Spinal cord (tissue), 10 donors: ENCODE measurements around the gene RMND5B. TPM values are rescaled to one million over a fixed set of nuclear protein-coding genes. Genes with fewer than 3 reads are reported as not detected.

Experiments
- DNase-seq, 6 donors: peaks; one replicate each; pipeline versions ENCODE4 v3.0.0 to v3.0.0-alpha.2; 2013 to 2015; ENCODE audit warnings: low spot score in 6 of 6, low read depth in 4 of 6
- H3K27ac ChIP-seq: one replicate; pipeline ENCODE4 v1.5.1; 2013; ENCODE audit warnings: low read depth, low read length, control low read depth
- H3K27me3 ChIP-seq: one replicate; pipeline ENCODE4 v1.6.1; 2013; ENCODE audit warnings: low read length; ENCODE audit not compliant: control insufficient read depth, insufficient read depth
- H3K36me3 ChIP-seq: one replicate; pipeline ENCODE4 v1.6.1; 2013; ENCODE audit warnings: low read length; ENCODE audit not compliant: control insufficient read depth, insufficient read depth
- H3K4me1 ChIP-seq: one replicate; pipeline ENCODE4 v1.6.1; 2013; ENCODE audit warnings: low read length; ENCODE audit not compliant: control insufficient read depth, insufficient read depth
- H3K4me3 ChIP-seq: one replicate; pipeline ENCODE4 v1.5.1; 2013; ENCODE audit warnings: low read depth, low read length, control low read depth
- H3K9me3 ChIP-seq: one replicate; pipeline ENCODE4 v1.6.1; 2013; ENCODE audit warnings: low read length; ENCODE audit not compliant: control insufficient read depth, insufficient read depth
- WGBS: methylation state at CpG from one replicate; pipeline ENCODE4 v1.1.5; 2013; ENCODE audit warnings: missing lambda C conversion rate; ENCODE audit not compliant: insufficient coverage; 5-methylcytosine and 5-hydroxymethylcytosine counted together
- polyA plus RNA-seq, 2 donors: library from polyadenylated mRNA; unstranded; fragments of 120-200 nt; gene quantifications; one replicate each; pipeline ENCODE4 v1.2.1, GENCODE V29; 2013; ENCODE audit not compliant: insufficient read length in 2 of 2
- total RNA-seq, 2 donors: library from RNA; depleted of rRNA in 1 of 2; stranded (reverse); fragments of 120-200 nt in 1 of 2; fragments of >200 nt in 1 of 2; gene quantifications; one replicate each; pipeline versions ENCODE4 v1.2.3 to v1.2.4, GENCODE V29; 2013 to 2014
- donor health status: healthy.

RMND5B gene
- total and polyA plus RNA-seq, 4 donors = 17.7 to 43.8 (median 33.2) TPM

GRCh38 chr5:178098685-178099084, 32.1 kb upstream of the RMND5B start:
- no peak for DNase-seq
- H3K36me3 ChIP-seq = no peaks in the 10 kb centered on the region
- 93% methylated on average over 2 of the region's 7 CpGs for WGBS
- H3K27me3 ChIP-seq = no peaks in the 10 kb centered on the region
- H3K4me1 ChIP-seq = no peaks in the 10 kb centered on the region
- H3K27ac ChIP-seq = no peak overlapping the region
- H3K9me3 ChIP-seq = no peaks in the 10 kb centered on the region
- H3K4me3 ChIP-seq = no peak overlapping the region

- WGBS = 78% methylated on average over 12 of the region's 12 CpGs
- no peak overlapping the region for H3K4me3 ChIP-seq
- DNase-seq = no peak
Measured at GRCh38 chr5:178103612-178104011, 27.2 kb upstream of the RMND5B start.

GRCh38 chr5:178104492-178104891, 26.3 kb upstream of the RMND5B start:
- peak in 1 of 6 donors; percentile 8 for DNase-seq
- WGBS = 50% methylated on average over 4 of the region's 5 CpGs
- no peak overlapping the region for H3K4me3 ChIP-seq
- no peak overlapping the region for H3K27ac ChIP-seq
- H3K9me3 ChIP-seq = no peaks in the 10 kb centered on the region
- H3K4me1 ChIP-seq = peaks cover 4% of the 10 kb centered on the region
- no peaks in the 10 kb centered on the region for H3K27me3 ChIP-seq
- no peaks in the 10 kb centered on the region for H3K36me3 ChIP-seq

More at GRCh38 chr5:178103612-178104011, 27.2 kb upstream of the RMND5B start:
- Histone ChIP-seq H3K27ac (no peak overlapping the region), H3K9me3 (no peaks in the 10 kb centered on the region), H3K36me3 (no peaks in the 10 kb centered on the region), H3K4me1 (peaks cover 4% of the 10 kb centered on the region), H3K27me3 (no peaks in the 10 kb centered on the region)

- no peak overlapping the region for H3K27ac ChIP-seq
- DNase-seq = no peak
- no peaks in the 10 kb centered on the region for H3K27me3 ChIP-seq
- H3K4me1 ChIP-seq = peaks cover 4% of the 10 kb centered on the region
- H3K36me3 ChIP-seq = no peaks in the 10 kb centered on the region
- 71% methylated on average over 4 of the region's 4 CpGs for WGBS
- no peak overlapping the region for H3K4me3 ChIP-seq
- no peaks in the 10 kb centered on the region for H3K9me3 ChIP-seq
Measured at GRCh38 chr5:178106086-178106485, 24.7 kb upstream of the RMND5B start.

- Histone ChIP-seq H3K27ac (no peak overlapping the region), H3K4me1 (peaks cover 4% of the 10 kb centered on the region), H3K9me3 (no peaks in the 10 kb centered on the region), H3K4me3 (no peak overlapping the region), H3K36me3 (no peaks in the 10 kb centered on the region), H3K27me3 (no peaks in the 10 kb centered on the region)
- WGBS = 74% methylated on average over 10 of the region's 13 CpGs
- DNase-seq = no peak
Measured at GRCh38 chr5:178106556-178107239, 24.1 kb upstream of the RMND5B start.

GRCh38 chr5:178107756-178108310, 23.0 kb upstream of the RMND5B start:
- Histone ChIP-seq H3K4me3 (no peak overlapping the region), H3K27ac (no peak overlapping the region), H3K36me3 (no peaks in the 10 kb centered on the region), H3K27me3 (peaks cover 2% of the 10 kb centered on the region), H3K9me3 (no peaks in the 10 kb centered on the region), H3K4me1 (peaks cover 4% of the 10 kb centered on the region)
- DNase-seq = peak in 1 of 6 donors; percentile 48
- 27% methylated on average over 3 of the region's 5 CpGs for whole genome bisulfite sequencing

GRCh38 chr5:178108446-178108845, 22.4 kb upstream of the RMND5B start:
- H3K27ac ChIP-seq = no peak overlapping the region
- H3K36me3 ChIP-seq = no peaks in the 10 kb centered on the region
- H3K4me1 ChIP-seq = peaks cover 4% of the 10 kb centered on the region
- WGBS = 87% methylated on average over 6 of the region's 7 CpGs
- DNase-seq = no peak
- H3K27me3 ChIP-seq = peaks cover 4% of the 10 kb centered on the region
- H3K4me3 ChIP-seq = no peak overlapping the region
- H3K9me3 ChIP-seq = no peaks in the 10 kb centered on the region

- no peaks in the 10 kb centered on the region for H3K36me3 ChIP-seq
Measured at GRCh38 chr5:178108966-178109365, 21.8 kb upstream of the RMND5B start.

GRCh38 chr5:178110511-178110910, 20.3 kb upstream of the RMND5B start:
- DNase-seq = no peak
- Histone ChIP-seq H3K4me1 (peaks cover 21% of the 10 kb centered on the region), H3K36me3 (no peaks in the 10 kb centered on the region), H3K27me3 (peaks cover 23% of the 10 kb centered on the region), H3K9me3 (no peaks in the 10 kb centered on the region), H3K4me3 (no peak overlapping the region), H3K27ac (no peak overlapping the region)
- WGBS = 88% methylated on average over 9 of the region's 9 CpGs

More at GRCh38 chr5:178108966-178109365, 21.8 kb upstream of the RMND5B start:
- Histone ChIP-seq H3K4me1 (peaks cover 7% of the 10 kb centered on the region), H3K4me3 (no peak overlapping the region), H3K27me3 (peaks cover 8% of the 10 kb centered on the region), H3K9me3 (no peaks in the 10 kb centered on the region), H3K27ac (no peak overlapping the region)
- no peak for DNase-seq

- DNase-seq = no peak
- Histone ChIP-seq H3K27me3 (peaks cover 31% of the 10 kb centered on the region), H3K4me3 (no peak overlapping the region), H3K4me1 (peaks cover 33% of the 10 kb centered on the region), H3K27ac (no peak overlapping the region), H3K9me3 (no peaks in the 10 kb centered on the region), H3K36me3 (no peaks in the 10 kb centered on the region)
- WGBS = 60% methylated on average over 1 of the region's 3 CpGs
Measured at GRCh38 chr5:178111925-178112324, 18.9 kb upstream of the RMND5B start.
